Measurements from ENCODE around the gene NR1H4. TPM values are rescaled to one million over a fixed set of nuclear protein-coding genes. Genes with fewer than 3 reads are reported as not detected.

NR1H4 gene
- total RNA-seq (2022; extraction: Qiagen RNA extraction), result 0.05 to 0.38 TPM (median 0.06 TPM) in 5 replicates

GRCh38 chr12:100473716-100474150, at the start of gene NR1H4:
Gene NR1H4, plus strand, starts transcription at chr12:100473866. Its CDS starts 19,458 bp downstream, at chr12:100493324.

GRCh38 chr12:100573292-100574186, 99.9 kb downstream of the NR1H4 start, which contains the start of gene GAS2L3:
Gene GAS2L3, plus strand, starts transcription at chr12:100573684. Its CDS starts 21,221 bp downstream, at chr12:100594905.

Other genes starting within 250 kb of the NR1H4 start
- 1.2 to 1.8 TPM (median 1.3 TPM) in 5 replicates for gene DEPDC4, start 206.8 kb upstream of the NR1H4 start, total RNA-seq (2022; extraction: Qiagen RNA extraction)
- 16.8 to 22.3 TPM (median 19.7 TPM) in 5 replicates for gene SCYL2, start 206.7 kb upstream of the NR1H4 start, total RNA-seq (2022; extraction: Qiagen RNA extraction)
- 0.07 TPM in 1 of 5 replicates, not detected in the others for gene SLC17A8, start 116.8 kb upstream of the NR1H4 start, total RNA-seq (2022; extraction: Qiagen RNA extraction)
- gene GAS2L3, start 99.8 kb downstream of the NR1H4 start, total RNA-seq (2022; extraction: Qiagen RNA extraction), result 5.7 to 9.2 TPM (median 8.5 TPM) in 5 replicates